ENCODE results near the gene NNAT.
A peak's percentile ranks its signal among the peaks of the same experiment; 100 is the strongest.

NNAT gene

GRCh38 chr20:37564016-37564387 is 43.0 kb downstream of the NNAT start:
- peak overlapping the region; percentile 80 for H2AFZ ChIP-seq (ENCODE audit: low read length)

GRCh38 chr20:37564388-37565133 is 43.5 kb downstream of the NNAT start:
- Histone ChIP-seq H4K91ac (ENCODE audit: low read depth, low read length, poor library complexity) (no peak overlapping the region), H3K14ac (ENCODE audit: low read length) (no peak overlapping the region), H3K4me2 (ENCODE audit: insufficient read depth, low read length, poor library complexity, severe bottlenecking) (no peak overlapping the region), H2BK12ac (ENCODE audit: low read length) (no peak overlapping the region), H2BK120ac (ENCODE audit: low read depth, low read length) (no peak overlapping the region), H2AFZ (ENCODE audit: low read length) (peak overlapping the region; percentile 80), H3K9ac (ENCODE audit: low read depth, low read length, poor library complexity) (no peak overlapping the region), H4K8ac (ENCODE audit: low read depth, low read length) (no peak overlapping the region), H3K36me3 (replicated peaks in 1 of 2; ENCODE audit: control insufficient read depth in 2 of 2, insufficient read depth in 2 of 2, low read length in 2 of 2) (no peaks in the 10 kb centered on the region), H3K18ac (ENCODE audit: low read length) (peak overlapping the region; percentile 29), H3K23ac (ENCODE audit: low read depth, low read length, poor library complexity) (no peak overlapping the region), H3K27me3 (ENCODE audit: control insufficient read depth in 3 of 3, insufficient read depth in 3 of 3, low read depth in 1 of 3, low read length in 3 of 3) (peaks cover 0 to 27% (median 0%) of the 10 kb centered on the region in 3 experiments), H3K79me1 (ENCODE audit: low read depth, low read length) (no peaks in the 10 kb centered on the region), H3K4ac (ENCODE audit: low read length) (no peak overlapping the region), H2BK15ac (ENCODE audit: low read length) (peak overlapping the region; percentile 24), H3K27ac (replicated peaks; ENCODE audit: low read length) (no peak overlapping the region), H2BK5ac (ENCODE audit: low read length) (no peak overlapping the region), H2AK5ac (ENCODE audit: low read depth, low read length) (peak overlapping the region; percentile 73), H3K4me3 (ENCODE audit: low read length in 2 of 2) (no peak overlapping the region), H3K9me3 (replicated peaks in 1 of 2; ENCODE audit: control insufficient read depth in 2 of 2, insufficient read depth in 1 of 2, low read depth in 1 of 2, low read length in 2 of 2) (no peaks in the 10 kb centered on the region), H3K4me1 (ENCODE audit: control insufficient read depth in 2 of 2, insufficient read depth in 1 of 2, low read depth in 1 of 2, low read length in 2 of 2) (peaks cover 17 to 24% of the 10 kb centered on the region in 2 donors)
- no CpG with 5 or more reads among the region's 34 CpGs for WGBS, 2 donors (ENCODE audit: extremely low coverage in 2 of 2, insufficient read length in 2 of 2, insufficient replicate concordance in 1 of 2)
- DNase-seq (ENCODE audit: low spot score), result peak; percentile 62

More at GRCh38 chr20:37564016-37564387, 43.0 kb downstream of the NNAT start:
- peak overlapping the region; percentile 24 for H2BK15ac ChIP-seq (ENCODE audit: low read length)
- H4K8ac ChIP-seq (ENCODE audit: low read depth, low read length), result no peak overlapping the region
- H2BK12ac ChIP-seq (ENCODE audit: low read length), result no peak overlapping the region
- H3K79me1 ChIP-seq (ENCODE audit: low read depth, low read length), result no peaks in the 10 kb centered on the region
- no peak overlapping the region for H3K9ac ChIP-seq (ENCODE audit: low read depth, low read length, poor library complexity)
- no peak overlapping the region for H3K4me2 ChIP-seq (ENCODE audit: insufficient read depth, low read length, poor library complexity, severe bottlenecking)
- H3K36me3 ChIP-seq (replicated peaks in 1 of 2; ENCODE audit: control insufficient read depth in 2 of 2, insufficient read depth in 2 of 2, low read length in 2 of 2), result no peaks in the 10 kb centered on the region
- no peak overlapping the region for H3K4ac ChIP-seq (ENCODE audit: low read length)
- peaks cover 0 to 22% (median 0%) of the 10 kb centered on the region in 3 experiments for H3K27me3 ChIP-seq (ENCODE audit: control insufficient read depth in 3 of 3, insufficient read depth in 3 of 3, low read depth in 1 of 3, low read length in 3 of 3)
- H3K27ac ChIP-seq (replicated peaks; ENCODE audit: low read length), result no peak overlapping the region
- H3K4me1 ChIP-seq (ENCODE audit: control insufficient read depth in 2 of 2, insufficient read depth in 1 of 2, low read depth in 1 of 2, low read length in 2 of 2), result peaks cover 17 to 27% of the 10 kb centered on the region in 2 donors
- no peak overlapping the region for H3K14ac ChIP-seq (ENCODE audit: low read length)
- no peak overlapping the region for H3K4me3 ChIP-seq (ENCODE audit: low read length in 2 of 2)
- H3K9me3 ChIP-seq (replicated peaks in 1 of 2; ENCODE audit: control insufficient read depth in 2 of 2, insufficient read depth in 1 of 2, low read depth in 1 of 2, low read length in 2 of 2), result no peaks in the 10 kb centered on the region
- no CpG with 5 or more reads among the region's 19 CpGs for WGBS, 2 donors (ENCODE audit: extremely low coverage in 2 of 2, insufficient read length in 2 of 2, insufficient replicate concordance in 1 of 2)
- H3K23ac ChIP-seq (ENCODE audit: low read depth, low read length, poor library complexity), result no peak overlapping the region
- peak overlapping the region; percentile 29 for H3K18ac ChIP-seq (ENCODE audit: low read length)
- H4K91ac ChIP-seq (ENCODE audit: low read depth, low read length, poor library complexity), result no peak overlapping the region
- H2BK5ac ChIP-seq (ENCODE audit: low read length), result no peak overlapping the region
- no peak for DNase-seq (ENCODE audit: low spot score)
- peak overlapping the region; percentile 73 for H2AK5ac ChIP-seq (ENCODE audit: low read depth, low read length)
- no peak overlapping the region for H2BK120ac ChIP-seq (ENCODE audit: low read depth, low read length)

DNA sequence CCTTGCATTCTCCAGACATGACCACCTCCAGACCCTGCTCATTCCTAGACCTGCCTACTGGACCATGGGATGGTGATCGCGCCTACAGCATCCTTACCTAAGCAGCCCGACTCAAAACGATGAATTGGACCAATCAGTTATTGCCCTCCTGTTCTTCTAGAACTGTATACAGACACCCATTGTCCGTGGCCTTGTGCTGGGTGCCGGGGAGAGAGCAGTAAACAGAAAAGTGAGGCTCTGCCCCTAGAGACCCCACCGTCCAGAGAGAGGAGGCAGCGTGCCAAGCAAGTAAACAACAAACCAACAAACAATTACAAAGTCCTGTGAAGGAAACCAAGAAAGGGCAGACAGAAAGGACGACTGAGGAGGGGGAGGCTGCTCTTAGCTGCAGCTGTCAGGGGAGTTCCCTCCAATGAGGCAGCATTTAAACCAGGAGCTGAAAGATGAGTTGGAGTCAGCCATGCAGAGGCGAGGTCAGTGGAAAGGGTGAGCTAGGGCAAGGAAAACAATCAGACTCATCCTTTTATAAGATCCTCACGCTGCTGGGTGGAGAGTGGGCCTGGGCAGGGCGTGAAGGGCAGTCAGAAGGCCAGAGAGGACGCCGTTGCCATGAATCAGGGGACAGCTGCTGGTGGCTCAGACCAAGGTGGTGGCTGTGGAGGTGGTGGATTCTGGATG is 44.2 kb downstream of the NNAT start:
- Histone ChIP-seq H2AK5ac (ENCODE audit: low read depth, low read length) (no peak overlapping the region), H3K27ac (replicated peaks; ENCODE audit: low read length) (peak overlapping the region; percentile 61), H3K18ac (ENCODE audit: low read length) (peak overlapping the region; percentile 16), H2BK5ac (ENCODE audit: low read length) (no peak overlapping the region), H2BK15ac (ENCODE audit: low read length) (no peak overlapping the region), H4K8ac (ENCODE audit: low read depth, low read length) (no peak overlapping the region), H3K9me3 (replicated peaks in 1 of 2; ENCODE audit: control insufficient read depth in 2 of 2, insufficient read depth in 1 of 2, low read depth in 1 of 2, low read length in 2 of 2) (no peaks in the 10 kb centered on the region), H3K4me3 (ENCODE audit: low read length in 2 of 2) (no peak overlapping the region), H3K27me3 (ENCODE audit: control insufficient read depth in 3 of 3, insufficient read depth in 3 of 3, low read depth in 1 of 3, low read length in 3 of 3) (peaks cover 0 to 27% (median 0%) of the 10 kb centered on the region in 3 experiments), H4K91ac (ENCODE audit: low read depth, low read length, poor library complexity) (no peak overlapping the region), H3K23ac (ENCODE audit: low read depth, low read length, poor library complexity) (no peak overlapping the region), H3K4ac (ENCODE audit: low read length) (no peak overlapping the region), H3K79me1 (ENCODE audit: low read depth, low read length) (no peaks in the 10 kb centered on the region), H3K14ac (ENCODE audit: low read length) (no peak overlapping the region), H3K4me2 (ENCODE audit: insufficient read depth, low read length, poor library complexity, severe bottlenecking) (no peak overlapping the region), H2BK12ac (ENCODE audit: low read length) (no peak overlapping the region), H2BK120ac (ENCODE audit: low read depth, low read length) (no peak overlapping the region), H2AFZ (ENCODE audit: low read length) (peak overlapping the region; percentile 59), H3K36me3 (replicated peaks in 1 of 2; ENCODE audit: control insufficient read depth in 2 of 2, insufficient read depth in 2 of 2, low read length in 2 of 2) (no peaks in the 10 kb centered on the region), H3K4me1 (ENCODE audit: control insufficient read depth in 2 of 2, insufficient read depth in 1 of 2, low read depth in 1 of 2, low read length in 2 of 2) (peaks cover 17 to 21% of the 10 kb centered on the region in 2 donors), H3K9ac (ENCODE audit: low read depth, low read length, poor library complexity) (no peak overlapping the region)
- WGBS, 2 donors (ENCODE audit: extremely low coverage in 2 of 2, insufficient read length in 2 of 2, insufficient replicate concordance in 1 of 2), result no CpG with 5 or more reads among the region's 14 CpGs
- peak; percentile 56 for DNase-seq (ENCODE audit: low spot score)

All from neuronal stem cell (in vitro differentiated cells).